CD4-positive, alpha-beta T cell treated with Interleukin-10 for 1 hour (primary cell): Measurements from ENCODE around the gene LANCL1.

Experiments
- DNase-seq: peaks from one replicate; pipeline ENCODE4 v3.0.0-alpha.2; 2020

LANCL1 gene

DNA sequence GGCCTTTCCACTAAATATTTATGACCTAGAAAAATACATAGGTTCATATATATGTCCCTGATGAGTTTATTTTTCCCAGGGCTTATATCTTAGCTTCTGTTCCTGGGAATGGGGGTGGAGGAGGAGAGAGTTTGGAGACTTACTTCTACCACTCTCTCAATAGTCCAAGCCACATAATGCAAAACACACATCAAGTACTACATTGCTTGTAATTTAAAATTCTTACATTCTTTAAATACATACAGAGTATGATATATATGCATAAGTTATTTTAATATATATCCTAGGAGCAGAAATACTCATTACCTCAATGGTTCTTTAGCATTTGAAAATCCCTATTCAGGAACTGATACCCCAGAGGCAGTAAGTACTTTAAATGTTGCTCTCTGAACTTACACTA is 88.4 kb downstream of the LANCL1 start:
- DNase-seq: no peak

DNA sequence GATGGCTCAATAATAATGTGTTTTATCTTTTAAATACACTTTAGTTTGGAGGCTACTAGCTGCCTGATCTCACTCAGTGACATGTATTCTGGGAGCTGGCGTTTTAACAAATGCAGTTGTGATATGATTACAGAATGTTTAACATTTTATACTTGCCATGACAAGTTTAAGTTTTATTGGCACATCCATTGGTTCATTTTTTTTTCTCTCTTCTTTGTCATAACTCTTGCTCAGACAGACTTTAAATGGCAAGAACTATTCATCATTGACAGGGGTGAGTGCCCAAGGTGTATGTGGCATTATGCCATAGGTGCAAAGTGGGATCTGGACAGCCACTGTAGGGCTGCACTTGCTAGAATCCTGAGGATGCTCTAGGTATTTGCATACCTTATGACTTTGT is 89.5 kb downstream of the LANCL1 start:
- no peak for DNase-seq
